ENCODE results near the gene TBC1D22B.
"Not testable (repeated sequence)": the region's sequence is repeated elsewhere in the genome, so short reads cannot be mapped to it uniquely, and the experiment has no call there.

Gene TBC1D22B

GRCh38 chr6:37334047-37334446 lies 76.5 kb downstream of the TBC1D22B start:
- H3K23ac ChIP-seq (ENCODE audit: low read length): no peak overlapping the region
- H3K9ac ChIP-seq (ENCODE audit: low read length): no peak overlapping the region
- H3K4ac ChIP-seq (ENCODE audit: low read depth, low read length): no peak overlapping the region
- H3K27ac ChIP-seq (ENCODE audit: low read depth, low read length): no peak overlapping the region
- no peak overlapping the region for H2BK120ac ChIP-seq (ENCODE audit: insufficient read depth, low read length, poor library complexity)
- no peak overlapping the region for H2AFZ ChIP-seq (ENCODE audit: insufficient read depth, low read length, poor library complexity)
- no peaks in the 10 kb centered on the region for H3K79me2 ChIP-seq (ENCODE audit: control insufficient read depth, insufficient read depth, low read length, poor library complexity)
- no peak overlapping the region for H3K4me3 ChIP-seq (ENCODE audit: low read depth, low read length)
- H2BK5ac ChIP-seq (ENCODE audit: low read depth, low read length, poor library complexity): no peak overlapping the region
- H3K18ac ChIP-seq (ENCODE audit: low read length): no peak overlapping the region
- no peak overlapping the region for H3K4me2 ChIP-seq (ENCODE audit: low read length)
- DNase-seq: no peak
- H3K9me3 ChIP-seq (ENCODE audit: insufficient read depth, low read depth, low read length): no peaks in the 10 kb centered on the region
- peaks cover 6 to 23% of the 10 kb centered on the region in 2 experiments for H3K36me3 ChIP-seq (ENCODE audit: control insufficient read depth in 1 of 2, insufficient read depth in 2 of 2, low read length in 2 of 2)
- H4K91ac ChIP-seq (ENCODE audit: low read depth, low read length): no peak overlapping the region
- H4K12ac ChIP-seq (ENCODE audit: low read depth, low read length): no peak overlapping the region
- no peak overlapping the region for H2AK5ac ChIP-seq (ENCODE audit: low read length)
- H4K8ac ChIP-seq (ENCODE audit: low read depth, low read length): no peak overlapping the region
- no peak overlapping the region for H2BK12ac ChIP-seq (ENCODE audit: low read length)
- no peaks in the 10 kb centered on the region for H3K79me1 ChIP-seq (ENCODE audit: low read length)
- H3K4me1 ChIP-seq (ENCODE audit: control insufficient read depth in 1 of 2, insufficient read depth in 2 of 2, low read length in 2 of 2): no peaks in the 10 kb centered on the region
- H3K14ac ChIP-seq (ENCODE audit: low read length): no peak overlapping the region
- no peaks in the 10 kb centered on the region for H3K27me3 ChIP-seq (ENCODE audit: insufficient read depth, low read length)

GRCh38 chr6:37338317-37338716 lies 80.7 kb downstream of the TBC1D22B start:
- H3K36me3 ChIP-seq (ENCODE audit: control insufficient read depth in 1 of 2, insufficient read depth in 2 of 2, low read length in 2 of 2); H3K79me2 ChIP-seq (ENCODE audit: control insufficient read depth, insufficient read depth, low read length, poor library complexity); H3K79me1 ChIP-seq (ENCODE audit: low read length); H3K14ac ChIP-seq (ENCODE audit: low read length); H3K18ac ChIP-seq (ENCODE audit: low read length); H2AFZ ChIP-seq (ENCODE audit: insufficient read depth, low read length, poor library complexity); H3K4ac ChIP-seq (ENCODE audit: low read depth, low read length); H3K27ac ChIP-seq (ENCODE audit: low read depth, low read length); DNase-seq; H3K23ac ChIP-seq (ENCODE audit: low read length); H2AK5ac ChIP-seq (ENCODE audit: low read length); H4K91ac ChIP-seq (ENCODE audit: low read depth, low read length); H3K9ac ChIP-seq (ENCODE audit: low read length); H3K4me2 ChIP-seq (ENCODE audit: low read length); H4K12ac ChIP-seq (ENCODE audit: low read depth, low read length); H3K9me3 ChIP-seq (ENCODE audit: insufficient read depth, low read depth, low read length); H4K8ac ChIP-seq (ENCODE audit: low read depth, low read length); H3K4me3 ChIP-seq (ENCODE audit: low read depth, low read length); H2BK120ac ChIP-seq (ENCODE audit: insufficient read depth, low read length, poor library complexity); H3K4me1 ChIP-seq (ENCODE audit: control insufficient read depth in 1 of 2, insufficient read depth in 2 of 2, low read length in 2 of 2); H3K27me3 ChIP-seq (ENCODE audit: insufficient read depth, low read length); H2BK5ac ChIP-seq (ENCODE audit: low read depth, low read length, poor library complexity); H2BK12ac ChIP-seq (ENCODE audit: low read length): not testable (repeated sequence)
- no CpG with 5 or more reads among the region's 3 CpGs for WGBS (ENCODE audit: extremely low coverage, insufficient coverage, insufficient read length)

GRCh38 chr6:37338745-37339255 lies 81.2 kb downstream of the TBC1D22B start:
- Histone ChIP-seq H3K23ac (ENCODE audit: low read length) (no peak overlapping the region), H3K27me3 (ENCODE audit: insufficient read depth, low read length) (no peaks in the 10 kb centered on the region), H2BK12ac (ENCODE audit: low read length) (no peak overlapping the region), H3K4me3 (ENCODE audit: low read depth, low read length) (no peak overlapping the region), H3K79me1 (ENCODE audit: low read length) (no peaks in the 10 kb centered on the region), H3K9me3 (ENCODE audit: insufficient read depth, low read depth, low read length) (no peaks in the 10 kb centered on the region), H4K12ac (ENCODE audit: low read depth, low read length) (no peak overlapping the region), H3K9ac (ENCODE audit: low read length) (no peak overlapping the region), H3K4ac (ENCODE audit: low read depth, low read length) (no peak overlapping the region), H3K18ac (ENCODE audit: low read length) (no peak overlapping the region), H3K4me2 (ENCODE audit: low read length) (no peak overlapping the region), H2AK5ac (ENCODE audit: low read length) (no peak overlapping the region), H3K79me2 (ENCODE audit: control insufficient read depth, insufficient read depth, low read length, poor library complexity) (no peaks in the 10 kb centered on the region), H3K36me3 (ENCODE audit: control insufficient read depth in 1 of 2, insufficient read depth in 2 of 2, low read length in 2 of 2) (peaks cover 0 to 3% of the 10 kb centered on the region in 2 experiments), H4K8ac (ENCODE audit: low read depth, low read length) (no peak overlapping the region), H2BK120ac (ENCODE audit: insufficient read depth, low read length, poor library complexity) (no peak overlapping the region), H2AFZ (ENCODE audit: insufficient read depth, low read length, poor library complexity) (no peak overlapping the region), H3K14ac (ENCODE audit: low read length) (no peak overlapping the region), H4K91ac (ENCODE audit: low read depth, low read length) (no peak overlapping the region), H3K4me1 (ENCODE audit: control insufficient read depth in 1 of 2, insufficient read depth in 2 of 2, low read length in 2 of 2) (no peaks in the 10 kb centered on the region), H2BK5ac (ENCODE audit: low read depth, low read length, poor library complexity) (no peak overlapping the region), H3K27ac (ENCODE audit: low read depth, low read length) (no peak overlapping the region)
- no peak for DNase-seq
- no CpG with 5 or more reads among the region's 5 CpGs for WGBS (ENCODE audit: extremely low coverage, insufficient coverage, insufficient read length)

GRCh38 chr6:37339741-37340638 lies 82.4 kb downstream of the TBC1D22B start:
- Histone ChIP-seq H2BK120ac (ENCODE audit: insufficient read depth, low read length, poor library complexity) (no peak overlapping the region), H3K4me3 (ENCODE audit: low read depth, low read length) (no peak overlapping the region), H3K36me3 (ENCODE audit: control insufficient read depth in 1 of 2, insufficient read depth in 2 of 2, low read length in 2 of 2) (no peaks in the 10 kb centered on the region), H3K4me1 (ENCODE audit: control insufficient read depth in 1 of 2, insufficient read depth in 2 of 2, low read length in 2 of 2) (no peaks in the 10 kb centered on the region), H3K23ac (ENCODE audit: low read length) (no peak overlapping the region), H2AFZ (ENCODE audit: insufficient read depth, low read length, poor library complexity) (no peak overlapping the region), H2BK12ac (ENCODE audit: low read length) (no peak overlapping the region), H2AK5ac (ENCODE audit: low read length) (no peak overlapping the region), H3K14ac (ENCODE audit: low read length) (no peak overlapping the region), H3K27me3 (ENCODE audit: insufficient read depth, low read length) (no peaks in the 10 kb centered on the region), H3K18ac (ENCODE audit: low read length) (no peak overlapping the region), H3K4me2 (ENCODE audit: low read length) (no peak overlapping the region), H3K9me3 (ENCODE audit: insufficient read depth, low read depth, low read length) (no peaks in the 10 kb centered on the region), H2BK5ac (ENCODE audit: low read depth, low read length, poor library complexity) (no peak overlapping the region), H4K91ac (ENCODE audit: low read depth, low read length) (no peak overlapping the region), H4K8ac (ENCODE audit: low read depth, low read length) (no peak overlapping the region), H3K79me2 (ENCODE audit: control insufficient read depth, insufficient read depth, low read length, poor library complexity) (no peaks in the 10 kb centered on the region), H3K4ac (ENCODE audit: low read depth, low read length) (no peak overlapping the region), H3K27ac (ENCODE audit: low read depth, low read length) (no peak overlapping the region), H3K79me1 (ENCODE audit: low read length) (no peaks in the 10 kb centered on the region), H4K12ac (ENCODE audit: low read depth, low read length) (no peak overlapping the region), H3K9ac (ENCODE audit: low read length) (no peak overlapping the region)
- no CpG with 5 or more reads among the region's 5 CpGs for WGBS (ENCODE audit: extremely low coverage, insufficient coverage, insufficient read length)
- DNase-seq: no peak

Measured in trophoblast cell (in vitro differentiated cells and primary cell).